Nephron (organoid): Measurements from ENCODE around the gene EMID1.

Source experiments
- H3K27ac Mint-ChIP-seq, 3 experiments: 2 replicates each; pipeline ENCODE4 v1.8.0; 2020; ENCODE audit warnings: mixed read lengths in 3 of 3, mild to moderate bottlenecking in 2 of 3, moderate library complexity in 1 of 3
- H3K27me3 Mint-ChIP-seq: 2 replicates; pipeline ENCODE4 v1.8.0; 2021; ENCODE audit warnings: low read depth, mild to moderate bottlenecking, moderate library complexity, mixed read lengths
- H3K36me3 Mint-ChIP-seq: 2 replicates; pipeline ENCODE4 v1.8.0; 2020; ENCODE audit warnings: low read depth, mixed read lengths
- H3K4me1 Mint-ChIP-seq: 2 replicates; pipeline ENCODE4 v1.8.0; 2020; ENCODE audit warnings: mixed read lengths
- H3K4me3 Mint-ChIP-seq, 3 experiments: 2 replicates each; pipeline ENCODE4 v1.8.0; 2020; ENCODE audit warnings: mild to moderate bottlenecking in 3 of 3, mixed read lengths in 3 of 3, moderate library complexity in 2 of 3
- H3K9me3 Mint-ChIP-seq: 2 replicates; pipeline ENCODE4 v1.8.0; 2020; ENCODE audit warnings: mixed read lengths
- TF ChIP-seq, protein P1 (sequence below), 3 experiments: fragments of 200-600 bp; sonication (generic); IDR thresholded peaks; one replicate each; pipeline ENCODE4 v1.5.0; 2021; ENCODE audit warnings: antibody characterized with exemption in 3 of 3; ENCODE audit not compliant: unreplicated experiment in 3 of 3

The EMID1 gene

DNA sequence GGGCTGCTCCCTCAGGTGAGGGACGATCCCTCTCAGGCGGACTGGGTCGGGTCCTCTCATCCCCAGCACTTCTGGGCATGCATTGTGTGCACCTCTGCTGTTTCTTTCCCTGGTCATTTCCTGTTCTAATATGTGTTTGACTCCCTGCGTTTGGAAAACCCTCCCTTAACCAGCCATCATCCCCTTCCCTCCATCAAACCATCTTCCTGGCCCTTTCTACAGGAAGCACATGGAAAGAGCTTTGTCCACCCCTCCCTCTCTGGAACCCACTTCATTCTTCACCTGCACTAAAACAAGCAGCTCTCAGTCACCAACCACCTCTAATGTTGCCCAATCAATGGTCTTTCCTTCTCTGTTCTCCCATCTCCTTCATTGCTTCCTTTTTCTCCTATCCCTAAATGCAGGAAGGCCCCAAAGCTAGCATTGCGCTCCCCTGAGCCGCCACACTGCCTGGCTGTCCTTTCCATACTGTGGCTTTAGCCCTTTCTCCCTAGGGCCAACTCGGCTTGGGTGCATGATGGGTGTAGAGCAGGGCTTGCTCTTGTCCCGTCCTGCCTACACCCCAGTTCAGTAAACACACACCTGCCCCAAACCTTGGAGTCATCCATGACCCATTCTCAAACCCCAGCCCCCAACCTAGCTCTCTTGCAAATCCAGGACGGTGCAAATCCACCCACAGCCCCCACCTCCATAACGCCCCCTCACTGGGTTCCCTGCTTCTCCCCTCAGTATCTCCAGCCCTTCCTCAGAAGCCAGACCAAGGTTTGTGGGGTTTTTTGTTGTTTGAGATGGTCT lies 95.3 kb downstream of the EMID1 start:
- TF ChIP-seq, protein P1, sequence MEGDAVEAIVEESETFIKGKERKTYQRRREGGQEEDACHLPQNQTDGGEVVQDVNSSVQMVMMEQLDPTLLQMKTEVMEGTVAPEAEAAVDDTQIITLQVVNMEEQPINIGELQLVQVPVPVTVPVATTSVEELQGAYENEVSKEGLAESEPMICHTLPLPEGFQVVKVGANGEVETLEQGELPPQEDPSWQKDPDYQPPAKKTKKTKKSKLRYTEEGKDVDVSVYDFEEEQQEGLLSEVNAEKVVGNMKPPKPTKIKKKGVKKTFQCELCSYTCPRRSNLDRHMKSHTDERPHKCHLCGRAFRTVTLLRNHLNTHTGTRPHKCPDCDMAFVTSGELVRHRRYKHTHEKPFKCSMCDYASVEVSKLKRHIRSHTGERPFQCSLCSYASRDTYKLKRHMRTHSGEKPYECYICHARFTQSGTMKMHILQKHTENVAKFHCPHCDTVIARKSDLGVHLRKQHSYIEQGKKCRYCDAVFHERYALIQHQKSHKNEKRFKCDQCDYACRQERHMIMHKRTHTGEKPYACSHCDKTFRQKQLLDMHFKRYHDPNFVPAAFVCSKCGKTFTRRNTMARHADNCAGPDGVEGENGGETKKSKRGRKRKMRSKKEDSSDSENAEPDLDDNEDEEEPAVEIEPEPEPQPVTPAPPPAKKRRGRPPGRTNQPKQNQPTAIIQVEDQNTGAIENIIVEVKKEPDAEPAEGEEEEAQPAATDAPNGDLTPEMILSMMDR (IDR thresholded peaks at IDR 0.05; ENCODE audit: unreplicated experiment in 3 of 3) = no peak
- Mint-ChIP-seq H3K27ac (peak overlapping the region in 2 of 3 experiments; percentile 4 to 6), H3K4me3 (no peak overlapping the region), H3K9me3 (no peaks in the 10 kb centered on the region), H3K36me3 (peaks cover 53% of the 10 kb centered on the region), H3K4me1 (no peaks in the 10 kb centered on the region), H3K27me3 (peaks cover 3% of the 10 kb centered on the region)

DNA sequence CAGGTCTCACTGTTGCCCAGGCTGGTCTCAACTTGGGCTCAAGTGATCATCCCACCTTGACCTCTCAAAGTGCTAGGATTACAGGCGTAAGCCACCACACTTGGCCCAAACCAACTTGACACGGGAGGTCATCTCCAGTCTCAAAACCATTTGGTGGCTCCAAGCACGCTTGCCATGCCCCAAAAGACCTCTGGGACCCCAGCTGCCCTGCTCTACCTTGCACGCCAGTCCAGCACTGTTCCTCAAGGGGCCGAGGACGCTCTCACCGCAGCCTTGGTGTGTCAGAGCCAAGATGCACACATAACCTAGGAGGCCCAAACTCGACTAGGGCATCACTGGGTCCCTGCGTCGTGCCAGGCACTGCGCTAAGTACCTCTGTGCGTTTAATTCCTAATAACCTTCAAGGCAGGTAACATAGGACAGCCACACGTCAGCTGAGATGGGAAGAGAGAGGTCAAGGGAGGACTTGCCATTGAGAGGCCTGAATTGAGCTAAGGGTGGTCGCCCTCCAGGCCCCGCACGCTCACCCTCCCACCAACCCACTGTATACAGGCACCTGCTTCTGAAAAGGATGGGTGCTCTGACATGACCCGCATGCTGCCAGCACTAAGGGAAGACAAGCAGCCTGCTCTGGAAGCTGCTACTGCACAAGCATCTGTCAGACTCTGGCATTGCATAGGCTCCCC lies 96.2 kb downstream of the EMID1 start:
- Mint-ChIP-seq H3K4me3 (no peak overlapping the region), H3K4me1 (no peaks in the 10 kb centered on the region), H3K27me3 (peaks cover 3% of the 10 kb centered on the region), H3K27ac (peak overlapping the region in 1 of 3 experiments; percentile 27), H3K9me3 (no peaks in the 10 kb centered on the region), H3K36me3 (peaks cover 47% of the 10 kb centered on the region)
- TF ChIP-seq, protein P1 (IDR thresholded peaks at IDR 0.05; ENCODE audit: unreplicated experiment in 3 of 3) = no peak

DNA sequence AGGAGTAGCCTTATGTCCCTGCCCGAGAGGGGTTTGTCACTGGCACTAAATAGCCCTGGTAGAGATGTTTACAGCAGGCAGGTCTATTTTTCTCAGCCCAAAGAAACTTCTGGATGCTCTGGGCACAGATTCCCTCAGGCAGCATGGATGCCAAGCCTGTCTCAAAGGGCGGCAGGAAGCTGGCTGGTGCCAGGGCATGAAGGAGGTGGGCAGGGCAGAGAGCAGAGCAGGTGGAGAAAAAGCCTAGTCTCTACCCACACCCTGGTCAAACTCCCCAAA lies 96.6 kb downstream of the EMID1 start:
- Mint-ChIP-seq H3K27ac (peak overlapping the region in 1 of 3 experiments; percentile 27), H3K4me3 (no peak overlapping the region), H3K9me3 (no peaks in the 10 kb centered on the region), H3K4me1 (no peaks in the 10 kb centered on the region), H3K36me3 (peaks cover 42% of the 10 kb centered on the region), H3K27me3 (peaks cover 3% of the 10 kb centered on the region)
- TF ChIP-seq, protein P1 (IDR thresholded peaks at IDR 0.05; ENCODE audit: unreplicated experiment in 3 of 3) = no peak

DNA sequence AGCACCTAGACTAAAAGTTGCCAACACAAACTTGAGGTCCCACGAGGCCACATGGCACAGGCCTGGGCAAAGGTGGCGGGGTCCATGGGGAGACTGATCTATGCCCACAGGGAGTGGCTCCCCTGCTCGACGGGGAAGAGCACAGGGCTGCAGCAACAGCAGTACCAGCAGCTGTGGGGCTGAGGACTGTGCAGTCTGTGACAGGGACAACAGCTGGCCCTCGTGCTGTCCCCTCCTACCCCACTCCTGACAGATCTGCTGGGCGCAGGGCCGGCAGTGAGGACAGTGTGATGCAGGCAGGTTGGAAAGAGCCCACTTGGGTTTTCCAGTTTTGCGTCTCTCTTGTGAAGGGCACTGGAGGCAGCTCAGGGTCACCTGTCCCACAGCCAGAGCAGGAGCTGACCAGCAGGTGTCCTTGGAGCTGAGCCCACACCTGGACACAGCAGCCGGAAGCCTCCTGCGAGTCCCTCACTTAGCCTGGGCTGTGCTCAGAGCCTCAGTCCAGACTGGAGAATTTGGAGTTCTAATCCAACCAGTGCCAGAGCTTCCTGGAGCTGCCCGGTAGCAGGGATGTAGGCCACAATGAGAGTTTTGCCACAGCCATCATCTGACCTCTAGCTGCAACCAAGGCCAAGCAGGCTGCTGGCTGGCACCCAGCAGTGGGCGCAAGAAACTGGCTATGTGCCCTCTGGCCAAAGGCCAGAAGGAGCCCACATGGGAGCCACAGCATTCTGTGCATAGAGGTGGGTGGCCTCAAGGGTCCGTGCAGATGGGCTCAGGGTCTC lies 97.2 kb downstream of the EMID1 start:
- H3K9me3 Mint-ChIP-seq = no peaks in the 10 kb centered on the region

DNA sequence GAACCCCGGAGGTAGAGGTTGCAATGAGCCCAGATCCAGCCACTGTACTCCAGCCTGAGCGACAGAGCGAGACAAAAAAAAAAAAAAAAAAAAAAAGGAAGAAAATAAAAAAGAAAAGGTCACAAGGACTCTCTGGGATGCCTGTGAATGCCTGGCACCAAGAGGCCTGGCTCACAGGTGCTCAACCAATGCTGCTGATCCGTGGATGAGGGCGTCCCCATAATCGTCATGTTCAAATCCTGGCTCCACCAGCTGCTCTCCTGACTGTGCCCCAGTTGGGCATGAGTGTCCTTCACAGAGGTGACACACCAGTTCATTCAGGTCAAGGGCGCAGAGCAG lies 100.1 kb downstream of the EMID1 start:
- TF ChIP-seq, protein P1 (IDR thresholded peaks at IDR 0.05; ENCODE audit: unreplicated experiment in 3 of 3) = no peak
- H3K27ac Mint-ChIP-seq = peak overlapping the region in 2 of 3 experiments; percentile 55 to 90
- H3K4me3 Mint-ChIP-seq = peak overlapping the region; percentile 84 to 88 (median 85)
- H3K36me3 Mint-ChIP-seq = peaks cover 8% of the 10 kb centered on the region
- no peaks in the 10 kb centered on the region for H3K4me1 Mint-ChIP-seq
- H3K9me3 Mint-ChIP-seq = no peaks in the 10 kb centered on the region
- peaks cover 3% of the 10 kb centered on the region for H3K27me3 Mint-ChIP-seq

More for the DNA sequence above, 97.2 kb downstream of the EMID1 start:
- no peak overlapping the region for H3K27ac Mint-ChIP-seq
- peaks cover 37% of the 10 kb centered on the region for H3K36me3 Mint-ChIP-seq
- H3K27me3 Mint-ChIP-seq = peaks cover 3% of the 10 kb centered on the region
- TF ChIP-seq, protein P1 (IDR thresholded peaks at IDR 0.05; ENCODE audit: unreplicated experiment in 3 of 3) = no peak
- no peaks in the 10 kb centered on the region for H3K4me1 Mint-ChIP-seq
- no peak overlapping the region for H3K4me3 Mint-ChIP-seq
